Lower leg skin (tissue), 3 donors: Measurements from ENCODE around the gene DAB2IP.

Source experiments
- CTCF ChIP-seq, 3 donors: fragments of 450-650 bp; IDR thresholded peaks; one replicate each; pipeline ENCODE4 v1.5.1; 2016; ENCODE audit warnings: antibody characterized with exemption in 3 of 3, mild to moderate bottlenecking in 3 of 3, moderate library complexity in 2 of 3
- POLR2A ChIP-seq, 2 donors: fragments of 450-650 bp; IDR thresholded peaks; one replicate each; pipeline ENCODE4 v1.6.1; 2016 to 2017; ENCODE audit warnings: antibody characterized with exemption in 2 of 2, mild to moderate bottlenecking in 1 of 2, moderate library complexity in 1 of 2

GRCh38 chr9:121663591-121663990 lies 12.2 kb downstream of the DAB2IP start:
- no peak for TF ChIP-seq CTCF (IDR thresholded peaks at IDR 0.05)
- no peak for TF ChIP-seq POLR2A (IDR thresholded peaks at IDR 0.05)
